HL-60 (cell line): ENCODE data around the gene PPIL1.

Source experiments
- DNase-seq, 2 experiments: peaks; one replicate each; pipeline ENCODE4 v3.0.0-alpha.2; 2010 to 2020; ENCODE audit warnings: low read depth in 1 of 2, low spot score in 1 of 2
- H3K27ac ChIP-seq: fragments of 250-450 bp; sonication (Bioruptor Pico); replicated peaks from 2 replicates; pipeline ENCODE4 v1.5.1; 2020; ENCODE audit warnings: mild to moderate bottlenecking, moderate library complexity
- H3K27me3 ChIP-seq: fragments of 250-450 bp; sonication (Bioruptor Pico); 2 replicates; pipeline ENCODE4 v1.5.1; 2021; ENCODE audit warnings: mild to moderate bottlenecking, moderate library complexity; ENCODE audit not compliant: insufficient read depth, poor library complexity, severe bottlenecking
- H3K4me3 ChIP-seq: replicated peaks from 2 replicates; pipeline ENCODE4 v1.5.1; 2011; ENCODE audit warnings: mild to moderate bottlenecking, control low read depth, low read length; ENCODE audit not compliant: insufficient read depth
- CTCF ChIP-seq: IDR thresholded peaks from one replicate; pipeline ENCODE4 v1.5.1; 2011; ENCODE audit warnings: low read length, control low read depth, inconsistent platforms; ENCODE audit not compliant: insufficient read depth
- GABPA ChIP-seq: IDR thresholded peaks from 2 replicates; pipeline ENCODE4 v1.6.1; 2012; ENCODE audit warnings: low read depth
- POLR2AphosphoS5 ChIP-seq: IDR thresholded peaks from 2 replicates; pipeline ENCODE4 v1.6.1; 2012; ENCODE audit warnings: low read depth
- SPI1 ChIP-seq: IDR thresholded peaks from 2 replicates; pipeline ENCODE4 v1.6.1; 2012; ENCODE audit warnings: low read depth, mild to moderate bottlenecking, borderline replicate concordance
- TF ChIP-seq, protein P1 (sequence below): IDR thresholded peaks from 2 replicates; pipeline ENCODE4 v1.6.1; 2012; ENCODE audit warnings: low read depth; ENCODE audit not compliant: insufficient replicate concordance

Gene PPIL1

DNA sequence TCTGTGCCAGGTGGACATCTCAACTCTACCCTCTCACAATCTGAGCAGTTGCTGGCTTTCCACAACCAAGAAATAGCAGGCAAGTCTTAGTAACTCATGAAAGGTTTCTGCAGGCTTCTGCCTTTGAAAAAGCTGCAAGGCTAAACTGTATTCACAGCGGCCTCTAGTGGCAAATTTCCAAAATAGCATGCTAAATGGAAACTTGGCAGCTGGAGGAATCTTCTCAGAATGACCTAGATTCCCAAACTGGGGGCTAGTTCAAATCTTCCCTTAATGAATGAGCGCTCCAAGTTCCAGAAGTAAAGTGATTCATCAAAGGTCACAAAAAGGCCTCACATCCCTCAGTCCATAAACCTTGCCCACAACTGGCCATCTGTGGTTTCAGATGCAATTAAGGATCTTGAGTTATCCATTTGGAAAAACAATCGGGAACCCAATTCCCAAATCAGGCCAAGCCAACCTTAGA lies 23.4 kb downstream of the PPIL1 start:
- TF ChIP-seq CTCF (peak; percentile 79), POLR2AphosphoS5 (peak; percentile 12; the same call in 1 of the 2 replicates), SPI1 (no peak)
- peak overlapping the region; percentile 65 for H3K27ac ChIP-seq
- no peaks in the 10 kb centered on the region for H3K27me3 ChIP-seq
- peak in 1 of 2 experiments; percentile 79 for DNase-seq
- no peak overlapping the region for H3K4me3 ChIP-seq

- H3K27me3 ChIP-seq: no peaks in the 10 kb centered on the region
- DNase-seq: peak in 1 of 2 experiments; percentile 30
- TF ChIP-seq CTCF (no peak), SPI1 (peak; percentile 54; the same call in 1 of the 2 replicates)
- no peak overlapping the region; the same call in 1 of the 2 replicates for H3K27ac ChIP-seq
- H3K4me3 ChIP-seq: no peak overlapping the region
Observed at GRCh38 chr6:36850021-36850420, 24.6 kb downstream of the PPIL1 start.

- Histone ChIP-seq H3K27ac (peak overlapping the region; percentile 13; the same call in 1 of the 2 replicates), H3K27me3 (no peaks in the 10 kb centered on the region), H3K4me3 (no peak overlapping the region)
- peak in 1 of 2 experiments; percentile 61 for DNase-seq
- no peak for TF ChIP-seq SPI1
- TF ChIP-seq POLR2AphosphoS5: no peak
- TF ChIP-seq GABPA: no peak
- no peak for TF ChIP-seq CTCF
- TF ChIP-seq, protein P1, sequence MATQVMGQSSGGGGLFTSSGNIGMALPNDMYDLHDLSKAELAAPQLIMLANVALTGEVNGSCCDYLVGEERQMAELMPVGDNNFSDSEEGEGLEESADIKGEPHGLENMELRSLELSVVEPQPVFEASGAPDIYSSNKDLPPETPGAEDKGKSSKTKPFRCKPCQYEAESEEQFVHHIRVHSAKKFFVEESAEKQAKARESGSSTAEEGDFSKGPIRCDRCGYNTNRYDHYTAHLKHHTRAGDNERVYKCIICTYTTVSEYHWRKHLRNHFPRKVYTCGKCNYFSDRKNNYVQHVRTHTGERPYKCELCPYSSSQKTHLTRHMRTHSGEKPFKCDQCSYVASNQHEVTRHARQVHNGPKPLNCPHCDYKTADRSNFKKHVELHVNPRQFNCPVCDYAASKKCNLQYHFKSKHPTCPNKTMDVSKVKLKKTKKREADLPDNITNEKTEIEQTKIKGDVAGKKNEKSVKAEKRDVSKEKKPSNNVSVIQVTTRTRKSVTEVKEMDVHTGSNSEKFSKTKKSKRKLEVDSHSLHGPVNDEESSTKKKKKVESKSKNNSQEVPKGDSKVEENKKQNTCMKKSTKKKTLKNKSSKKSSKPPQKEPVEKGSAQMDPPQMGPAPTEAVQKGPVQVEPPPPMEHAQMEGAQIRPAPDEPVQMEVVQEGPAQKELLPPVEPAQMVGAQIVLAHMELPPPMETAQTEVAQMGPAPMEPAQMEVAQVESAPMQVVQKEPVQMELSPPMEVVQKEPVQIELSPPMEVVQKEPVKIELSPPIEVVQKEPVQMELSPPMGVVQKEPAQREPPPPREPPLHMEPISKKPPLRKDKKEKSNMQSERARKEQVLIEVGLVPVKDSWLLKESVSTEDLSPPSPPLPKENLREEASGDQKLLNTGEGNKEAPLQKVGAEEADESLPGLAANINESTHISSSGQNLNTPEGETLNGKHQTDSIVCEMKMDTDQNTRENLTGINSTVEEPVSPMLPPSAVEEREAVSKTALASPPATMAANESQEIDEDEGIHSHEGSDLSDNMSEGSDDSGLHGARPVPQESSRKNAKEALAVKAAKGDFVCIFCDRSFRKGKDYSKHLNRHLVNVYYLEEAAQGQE: no peak
Observed at GRCh38 chr6:36848658-36849441, 25.8 kb downstream of the PPIL1 start.

DNA sequence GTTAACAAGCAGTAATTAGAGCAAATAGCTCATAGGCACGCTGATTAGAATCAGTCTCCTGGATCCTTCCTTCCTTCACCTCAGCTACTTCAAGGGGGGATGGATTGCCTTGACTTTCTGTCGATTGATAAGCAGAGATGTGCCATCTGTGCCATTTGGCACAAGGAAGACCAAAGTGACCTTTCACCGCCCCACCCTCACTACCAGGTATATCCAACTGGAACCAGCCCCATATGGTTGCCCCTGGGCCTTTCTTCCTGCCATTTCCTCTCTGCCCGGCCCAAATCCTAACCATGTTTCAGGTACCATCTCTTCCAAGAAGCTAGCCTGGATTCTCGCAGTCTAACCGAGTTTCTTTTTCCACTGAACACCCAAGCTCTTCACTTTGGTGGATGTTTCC lies 26.6 kb downstream of the PPIL1 start:
- Histone ChIP-seq H3K27ac (no peak overlapping the region), H3K27me3 (no peaks in the 10 kb centered on the region), H3K4me3 (no peak overlapping the region)
- no peak for DNase-seq
- no peak for TF ChIP-seq POLR2AphosphoS5
- no peak for TF ChIP-seq GABPA
- TF ChIP-seq, protein P1: no peak
- TF ChIP-seq CTCF: no peak
- TF ChIP-seq SPI1: no peak
